HTR-8/SVneo (cell line): ENCODE data around the gene KRT38.
A peak's percentile ranks its signal among the peaks of the same experiment; 100 is the strongest.
"Not testable (repeated sequence)": the region's sequence is repeated elsewhere in the genome, so short reads cannot be mapped to it uniquely, and the experiment has no call there.

ENCODE experiments used
- DNase-seq: peaks from one replicate; pipeline ENCODE4 v3.0.0; 2011; ENCODE audit warnings: low spot score, mixed read lengths; ENCODE audit not compliant: insufficient read length
- FAIRE-seq: peaks from 2 replicates; lab custom pipeline; 2011; peaks lifted over from hg19 to GRCh38; lab: Jason Lieb, UNC

The KRT38 gene

GRCh38 chr17:41463746-41464145, 23.0 kb upstream of the KRT38 start:
- FAIRE-seq (peak; percentile 16), DNase-seq (no peak)

- DNase-seq (no peak), FAIRE-seq (no peak)
These were observed 21.9 kb upstream of the KRT38 start for GRCh38 chr17:41462705-41463104.

- FAIRE-seq (no peak), DNase-seq (no peak)
These were observed 16.9 kb upstream of the KRT38 start for GRCh38 chr17:41457676-41458075.

- DNase-seq (no peak), FAIRE-seq (no peak)
These were observed 15.4 kb upstream of the KRT38 start for GRCh38 chr17:41456204-41456603.

GRCh38 chr17:41455236-41455635, 14.5 kb upstream of the KRT38 start:
- FAIRE-seq (no peak), DNase-seq (no peak)

GRCh38 chr17:41453066-41453465, 12.3 kb upstream of the KRT38 start:
- DNase-seq (no peak), FAIRE-seq (no peak)

- no peak for DNase-seq
- no peak for FAIRE-seq
These were observed 11.5 kb upstream of the KRT38 start for GRCh38 chr17:41452281-41452680.

GRCh38 chr17:41451154-41451728, 10.5 kb upstream of the KRT38 start:
- DNase-seq, result no peak
- FAIRE-seq, result no peak

- DNase-seq (no peak), FAIRE-seq (no peak)
These were observed 8.2 kb upstream of the KRT38 start for GRCh38 chr17:41449008-41449407.

GRCh38 chr17:41448506-41448905, 7.7 kb upstream of the KRT38 start:
- DNase-seq (no peak), FAIRE-seq (no peak)

GRCh38 chr17:41446806-41447205, 6.0 kb upstream of the KRT38 start:
- DNase-seq (no peak), FAIRE-seq (no peak)

- DNase-seq (no peak), FAIRE-seq (no peak)
These were observed 3.9 kb upstream of the KRT38 start for GRCh38 chr17:41444640-41445039.

GRCh38 chr17:41444186-41444585, 3.4 kb upstream of the KRT38 start:
- no peak for DNase-seq
- peak; percentile 28 for FAIRE-seq

GRCh38 chr17:41442739-41443138, 2.0 kb upstream of the KRT38 start:
- DNase-seq, result peak; percentile 45
- peak; percentile 46 for FAIRE-seq

- FAIRE-seq (no peak), DNase-seq (no peak)
These were observed 1.4 kb downstream of the KRT38 start for GRCh38 chr17:41439375-41439774.

GRCh38 chr17:41437769-41438168, 3.0 kb downstream of the KRT38 start:
- no peak for DNase-seq
- peak; percentile 20 for FAIRE-seq

GRCh38 chr17:41437254-41437653, 3.5 kb downstream of the KRT38 start:
- no peak for DNase-seq
- FAIRE-seq, result no peak

GRCh38 chr17:41434415-41434814, 6.4 kb downstream of the KRT38 start:
- peak; percentile 4 for FAIRE-seq

GRCh38 chr17:41434005-41434404, 6.8 kb downstream of the KRT38 start:
- FAIRE-seq (no peak), DNase-seq (no peak)

More at GRCh38 chr17:41434415-41434814, 6.4 kb downstream of the KRT38 start:
- DNase-seq, result no peak

- no peak for FAIRE-seq
- DNase-seq, result no peak
These were observed 7.2 kb downstream of the KRT38 start for GRCh38 chr17:41433586-41433985.

- FAIRE-seq, DNase-seq: not testable (repeated sequence)
These were observed 10.4 kb downstream of the KRT38 start for GRCh38 chr17:41430376-41430775.

GRCh38 chr17:41429667-41430066, 11.1 kb downstream of the KRT38 start:
- peak; percentile 63 for FAIRE-seq
- DNase-seq, result no peak
